GM12874 (cell line): ENCODE results near the gene LMTK2.

Experiments
- CTCF ChIP-seq: IDR thresholded peaks from 2 replicates; pipeline ENCODE4 v1.5.1; 2011; ENCODE audit warnings: low read depth, mild to moderate bottlenecking, control low read depth, low read length, moderate library complexity; ENCODE audit not compliant: insufficient read depth

The LMTK2 gene

GRCh38 chr7:98086281-98086718, 20.4 kb upstream of the LMTK2 start:
- no peak for TF ChIP-seq CTCF

GRCh38 chr7:98088109-98088508, 18.6 kb upstream of the LMTK2 start:
- TF ChIP-seq CTCF: no peak

- no peak for TF ChIP-seq CTCF
These were observed 16.5 kb upstream of the LMTK2 start for GRCh38 chr7:98090116-98090515.

GRCh38 chr7:98091061-98091460, 15.6 kb upstream of the LMTK2 start:
- TF ChIP-seq CTCF: no peak

GRCh38 chr7:98091523-98091922, 15.1 kb upstream of the LMTK2 start:
- TF ChIP-seq CTCF: no peak

- no peak for TF ChIP-seq CTCF
These were observed 9.5 kb upstream of the LMTK2 start for GRCh38 chr7:98097042-98097645.

GRCh38 chr7:98100088-98100487, 6.6 kb upstream of the LMTK2 start:
- no peak for TF ChIP-seq CTCF
